Body of pancreas (tissue), 4 donors: ENCODE results near the gene GABRR3.

Experiments
- POLR2A ChIP-seq, 3 donors: fragments of 450-650 bp; IDR thresholded peaks; one replicate each; pipeline ENCODE4 v1.6.1; 2016; ENCODE audit warnings: antibody characterized with exemption in 3 of 3, mild to moderate bottlenecking in 2 of 3
- TF ChIP-seq, protein P1 (sequence below), 7 experiments: fragments of 450-650 bp in 4 of 7; fragments of 200-600 bp in 3 of 7; sonication (generic) in 3 of 7; IDR thresholded peaks; one replicate each; pipeline ENCODE4 v1.5.1; 2016 to 2019; ENCODE audit warnings: antibody characterized with exemption in 7 of 7

- TF ChIP-seq, protein P1, sequence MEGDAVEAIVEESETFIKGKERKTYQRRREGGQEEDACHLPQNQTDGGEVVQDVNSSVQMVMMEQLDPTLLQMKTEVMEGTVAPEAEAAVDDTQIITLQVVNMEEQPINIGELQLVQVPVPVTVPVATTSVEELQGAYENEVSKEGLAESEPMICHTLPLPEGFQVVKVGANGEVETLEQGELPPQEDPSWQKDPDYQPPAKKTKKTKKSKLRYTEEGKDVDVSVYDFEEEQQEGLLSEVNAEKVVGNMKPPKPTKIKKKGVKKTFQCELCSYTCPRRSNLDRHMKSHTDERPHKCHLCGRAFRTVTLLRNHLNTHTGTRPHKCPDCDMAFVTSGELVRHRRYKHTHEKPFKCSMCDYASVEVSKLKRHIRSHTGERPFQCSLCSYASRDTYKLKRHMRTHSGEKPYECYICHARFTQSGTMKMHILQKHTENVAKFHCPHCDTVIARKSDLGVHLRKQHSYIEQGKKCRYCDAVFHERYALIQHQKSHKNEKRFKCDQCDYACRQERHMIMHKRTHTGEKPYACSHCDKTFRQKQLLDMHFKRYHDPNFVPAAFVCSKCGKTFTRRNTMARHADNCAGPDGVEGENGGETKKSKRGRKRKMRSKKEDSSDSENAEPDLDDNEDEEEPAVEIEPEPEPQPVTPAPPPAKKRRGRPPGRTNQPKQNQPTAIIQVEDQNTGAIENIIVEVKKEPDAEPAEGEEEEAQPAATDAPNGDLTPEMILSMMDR (IDR thresholded peaks at IDR 0.05), result no peak
- TF ChIP-seq POLR2A (IDR thresholded peaks at IDR 0.05), result no peak
These were observed 82.2 kb downstream of the GABRR3 start for GRCh38 chr3:97952872-97953271.
